Endothelial cell of umbilical vein (primary cell): ENCODE data around the gene VPS13A. TPM values are rescaled to one million over a fixed set of nuclear protein-coding genes. Genes with fewer than 3 reads are reported as not detected.

ENCODE experiments used
- BruUV-seq: library from RNA; stranded (reverse); fragments of 400-500 nt; replicated peaks from 2 replicates; lab custom pipeline; 2021; lab: Mats Ljungman, UMichigan
- CTCF ChIA-PET: fragments of 300-600, 350-600 bp; sonication (Branson Sonifier 250); formaldehyde crosslinking; loops from one replicate; lab custom pipeline; 2021; ENCODE audit warnings: antibody characterized with exemption, inconsistent platforms; lab: Charles Lee
- POLR2A ChIA-PET: fragments of 300-600, 350-600 bp; sonication (Branson Sonifier 250); formaldehyde crosslinking; loops from one replicate; lab custom pipeline; 2021; ENCODE audit warnings: antibody characterized with exemption, inconsistent platforms; lab: Charles Lee
- DNase-seq: peaks from one replicate; pipeline ENCODE4 v3.0.0-alpha.2; 2011; ENCODE audit warnings: low read depth, low spot score
- FAIRE-seq: peaks from 2 replicates; lab custom pipeline; 2011; peaks lifted over from hg19 to GRCh38; lab: Jason Lieb, UNC
- H2AFZ ChIP-seq: 2 replicates; pipeline ENCODE4 v1.6.0; 2012; ENCODE audit warnings: low read depth, low read length, control low read depth, inconsistent platforms
- H3K27ac ChIP-seq: 2 replicates; pipeline ENCODE4 v1.5.1; 2011; ENCODE audit warnings: low read depth, mild to moderate bottlenecking, control low read depth, low read length, moderate library complexity; ENCODE audit not compliant: insufficient read depth
- H3K27me3 ChIP-seq, 2 experiments: 2 replicates each; pipeline versions ENCODE4 v1.6.0 to v1.6.1; 2011; ENCODE audit warnings: low read length in 2 of 2, mixed read lengths in 1 of 2; ENCODE audit not compliant: control insufficient read depth in 2 of 2, insufficient read depth in 2 of 2
- H3K36me3 ChIP-seq, 2 experiments: 2 replicates in 1 of 2; 3 replicates in 1 of 2; pipeline ENCODE4 v1.5.1; 2011; ENCODE audit warnings: low read length in 2 of 2, mild to moderate bottlenecking in 1 of 2, moderate library complexity in 1 of 2; ENCODE audit not compliant: control insufficient read depth in 2 of 2, insufficient read depth in 2 of 2; ENCODE audit errors: extremely low read depth in 1 of 2
- H3K4me1 ChIP-seq: 3 replicates; pipeline ENCODE4 v1.5.1; 2011; ENCODE audit warnings: mild to moderate bottlenecking, low read length; ENCODE audit not compliant: control insufficient read depth, insufficient read depth; ENCODE audit errors: extremely low read depth
- H3K4me2 ChIP-seq: 2 replicates; pipeline ENCODE4 v1.6.1; 2011; ENCODE audit warnings: low read length, control low read depth, mixed read lengths; ENCODE audit not compliant: insufficient read depth
- H3K4me3 ChIP-seq, 3 experiments: fragments of 200-600 bp in 1 of 3; sonication (generic), shearing (Covaris generic) in 1 of 3; replicated peaks in 1 of 3; 2 replicates each; pipeline ENCODE4 v1.5.1; 2011 to 2016; ENCODE audit warnings: control low read depth in 3 of 3, low read length in 3 of 3, mild to moderate bottlenecking in 2 of 3, inconsistent platforms in 1 of 3, low read depth in 1 of 3, moderate library complexity in 1 of 3; ENCODE audit not compliant: insufficient read depth in 1 of 3
- H3K79me2 ChIP-seq: 2 replicates; pipeline ENCODE4 v1.6.0; 2012; ENCODE audit warnings: low read length, inconsistent platforms; ENCODE audit not compliant: control insufficient read depth, insufficient read depth
- H3K9ac ChIP-seq: replicated peaks from 2 replicates; pipeline ENCODE3; 2011; ENCODE audit warnings: low read length, control low read depth; ENCODE audit not compliant: insufficient read depth; ENCODE audit errors: extremely low read depth
- H3K9me1 ChIP-seq: replicated peaks from 3 replicates; pipeline ENCODE4 v1.6.0; 2011; ENCODE audit warnings: mild to moderate bottlenecking, low read length; ENCODE audit not compliant: control insufficient read depth, insufficient read depth; ENCODE audit errors: extremely low read depth
- H3K9me3 ChIP-seq: replicated peaks from 2 replicates; pipeline ENCODE4 v1.5.1; 2012; ENCODE audit warnings: low read length, inconsistent platforms; ENCODE audit not compliant: control insufficient read depth, insufficient read depth
- H4K20me1 ChIP-seq: replicated peaks from 2 replicates; pipeline ENCODE3; 2011; ENCODE audit warnings: mild to moderate bottlenecking, low read length; ENCODE audit not compliant: control insufficient read depth, insufficient read depth; ENCODE audit errors: extremely low read depth
- EZH2 ChIP-seq: IDR thresholded peaks from 2 replicates; pipeline ENCODE4 v1.6.1; 2012; ENCODE audit warnings: borderline replicate concordance, low read depth, mild to moderate bottlenecking, moderate library complexity, low read length, inconsistent platforms; ENCODE audit not compliant: severe bottlenecking
- FOS ChIP-seq: IDR thresholded peaks from 2 replicates; pipeline ENCODE4 v1.6.1; 2011; ENCODE audit warnings: mild to moderate bottlenecking, low read length, moderate library complexity, borderline replicate concordance; ENCODE audit not compliant: insufficient read depth
- GATA2 ChIP-seq: IDR thresholded peaks from 2 replicates; pipeline ENCODE4 v1.7.0; 2011; ENCODE audit warnings: low read depth, mild to moderate bottlenecking, moderate library complexity, mixed read lengths, low read length; ENCODE audit not compliant: insufficient read length, insufficient read depth
- JUN ChIP-seq: IDR thresholded peaks from 2 replicates; pipeline ENCODE4 v1.6.1; 2011; ENCODE audit warnings: borderline replicate concordance, low read depth; ENCODE audit not compliant: insufficient read length, insufficient read depth
- MYC ChIP-seq: IDR thresholded peaks from one replicate; pipeline ENCODE4 v1.6.1; 2011; ENCODE audit warnings: mild to moderate bottlenecking, low read depth, low read length
- POLR2A ChIP-seq: IDR thresholded peaks from 2 replicates; pipeline ENCODE4 v1.6.1; 2012; ENCODE audit warnings: low read depth, mild to moderate bottlenecking, control low read depth, low read length
- POLR2AphosphoS5 ChIP-seq: IDR thresholded peaks from 2 replicates; pipeline ENCODE4 v1.6.1; 2012; ENCODE audit warnings: low read depth, mild to moderate bottlenecking, control low read depth, low read length, moderate library complexity; ENCODE audit not compliant: insufficient read depth
- dilution Hi-C: fragments of 300-500 bp; cut with MboI; formaldehyde crosslinking; loops from one replicate; pipeline ENCODE4 v1.15.0; 2019; ENCODE audit warnings: low sequenced_read_pairs; ENCODE audit not compliant: extremely low pct_ligation_motif_present
- intact Hi-C: fragments of 100-400 bp; cut with micrococcal nuclease; formaldehyde crosslinking; loops from one replicate; pipeline ENCODE4 v1.10.0; 2022
- polyA plus RNA-seq, 4 experiments: library from polyadenylated mRNA; depleted of rRNA in 3 of 4; stranded (reverse) in 3 of 4; unstranded in 1 of 4; fragments of >200 nt; gene quantifications; 2 replicates each; pipeline versions ENCODE4 v1.2.1 to v1.2.3, GENCODE V29; 2011 to 2012; ENCODE audit warnings: missing spikeins in 1 of 4
- total RNA-seq: library from RNA; stranded (reverse); gene quantifications from 2 replicates; pipeline ENCODE4 v1.2.3, GENCODE V29; 2021
- TF ChIP-seq, protein P1 (sequence below), 2 donors: IDR thresholded peaks; 1 replicate in 1 of 2; 2 replicates in 1 of 2; pipeline ENCODE4 v1.5.1; 2011; ENCODE audit warnings: low read length in 2 of 2, mild to moderate bottlenecking in 2 of 2, moderate library complexity in 2 of 2, control low read depth in 1 of 2, inconsistent platforms in 1 of 2, low read depth in 1 of 2; ENCODE audit not compliant: insufficient read depth in 1 of 2; ENCODE audit errors: extremely low read depth in 1 of 2
- TF ChIP-seq, protein P2 (sequence below): IDR thresholded peaks from 2 replicates; pipeline ENCODE4 v1.6.1; 2011; ENCODE audit not compliant: insufficient read depth, insufficient read length

Gene VPS13A
- total and polyA plus RNA-seq, 2 donors (not counting 3 experiments of a cell fraction or from before 2014, with no cell fraction given), result 4.7 to 33.3 TPM

DNA sequence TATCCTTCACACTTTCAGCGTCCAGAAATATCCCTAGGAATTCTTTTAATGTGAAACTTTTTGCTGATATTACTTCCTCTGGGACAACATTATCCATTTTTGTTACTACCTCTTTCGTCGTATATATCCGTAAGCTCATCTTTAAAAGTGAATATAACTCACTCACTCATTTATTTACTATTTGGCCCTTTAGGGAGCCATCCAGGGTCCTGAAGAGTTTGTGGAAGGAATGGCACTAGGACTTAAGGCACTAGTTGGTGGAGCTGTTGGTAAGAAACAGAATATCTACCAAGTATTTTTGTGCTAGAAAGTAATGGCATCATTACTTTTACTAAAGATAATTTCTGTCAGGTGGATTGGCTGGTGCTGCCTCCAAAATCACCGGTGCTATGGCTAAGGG, 192.7 kb downstream of the VPS13A start:
- Histone ChIP-seq H2AFZ (no peak overlapping the region), H3K9me1 (no peaks in the 10 kb centered on the region), H3K9me3 (no peaks in the 10 kb centered on the region), H3K4me3 (no peak overlapping the region), H3K27me3 (no peaks in the 10 kb centered on the region), H3K79me2 (no peaks in the 10 kb centered on the region), H4K20me1 (no peaks in the 10 kb centered on the region), H3K36me3 (peaks cover 2 to 5% of the 10 kb centered on the region in 2 experiments), H3K9ac (no peak overlapping the region), H3K27ac (no peak overlapping the region), H3K4me1 (no peaks in the 10 kb centered on the region), H3K4me2 (no peak overlapping the region)
- DNase-seq (no peak), FAIRE-seq (no peak)
- dilution Hi-C loops, result no loop called here
- no TSS peak for BruUV-seq
- ChIA-PET CTCF (interaction anchor here (0.6 kb wide), 1 partner anchor 1497 kb away, joined by 3 read pairs; no protein-coding TSS in a partner anchor), POLR2A (no interaction called here)
- intact Hi-C loops, result no loop called here
- no peak for TF ChIP-seq MYC
- TF ChIP-seq FOS, result no peak
- TF ChIP-seq, protein P1, sequence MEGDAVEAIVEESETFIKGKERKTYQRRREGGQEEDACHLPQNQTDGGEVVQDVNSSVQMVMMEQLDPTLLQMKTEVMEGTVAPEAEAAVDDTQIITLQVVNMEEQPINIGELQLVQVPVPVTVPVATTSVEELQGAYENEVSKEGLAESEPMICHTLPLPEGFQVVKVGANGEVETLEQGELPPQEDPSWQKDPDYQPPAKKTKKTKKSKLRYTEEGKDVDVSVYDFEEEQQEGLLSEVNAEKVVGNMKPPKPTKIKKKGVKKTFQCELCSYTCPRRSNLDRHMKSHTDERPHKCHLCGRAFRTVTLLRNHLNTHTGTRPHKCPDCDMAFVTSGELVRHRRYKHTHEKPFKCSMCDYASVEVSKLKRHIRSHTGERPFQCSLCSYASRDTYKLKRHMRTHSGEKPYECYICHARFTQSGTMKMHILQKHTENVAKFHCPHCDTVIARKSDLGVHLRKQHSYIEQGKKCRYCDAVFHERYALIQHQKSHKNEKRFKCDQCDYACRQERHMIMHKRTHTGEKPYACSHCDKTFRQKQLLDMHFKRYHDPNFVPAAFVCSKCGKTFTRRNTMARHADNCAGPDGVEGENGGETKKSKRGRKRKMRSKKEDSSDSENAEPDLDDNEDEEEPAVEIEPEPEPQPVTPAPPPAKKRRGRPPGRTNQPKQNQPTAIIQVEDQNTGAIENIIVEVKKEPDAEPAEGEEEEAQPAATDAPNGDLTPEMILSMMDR (IDR thresholded peaks at IDR 0.05; ENCODE audit: extremely low read depth in 1 of 2, insufficient read depth in 1 of 2, low read depth in 1 of 2, low read length in 2 of 2), result no peak
- no peak for TF ChIP-seq POLR2AphosphoS5
- TF ChIP-seq, protein P2, sequence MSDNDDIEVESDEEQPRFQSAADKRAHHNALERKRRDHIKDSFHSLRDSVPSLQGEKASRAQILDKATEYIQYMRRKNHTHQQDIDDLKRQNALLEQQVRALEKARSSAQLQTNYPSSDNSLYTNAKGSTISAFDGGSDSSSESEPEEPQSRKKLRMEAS, result no peak
- TF ChIP-seq JUN, result no peak
- no peak for TF ChIP-seq GATA2
- TF ChIP-seq EZH2, result no peak
- no peak for TF ChIP-seq POLR2A
